K562 (cell line): ENCODE results near the gene ERCC4. TPM values are rescaled to one million over a fixed set of nuclear protein-coding genes. Genes with fewer than 3 reads are reported as not detected.

Experiments used
- BCOR ChIP-seq: fragments of 450-650 bp; IDR thresholded peaks from 2 replicates; pipeline ENCODE4 v1.6.1; 2016
- CSDE1 ChIP-seq, 2 experiments: fragments of 450-650 bp; IDR thresholded peaks; 2 replicates each; pipeline ENCODE4 v1.6.1; 2016; ENCODE audit warnings: mild to moderate bottlenecking in 1 of 2
- KDM1A ChIP-seq, 2 experiments: fragments of 450-650 bp; IDR thresholded peaks; 2 replicates each; pipeline ENCODE4 v1.6.1; 2016; ENCODE audit warnings: mild to moderate bottlenecking in 2 of 2
- MEF2A ChIP-seq: IDR thresholded peaks from 2 replicates; pipeline ENCODE4 v1.6.1; 2011; ENCODE audit warnings: low read depth, mild to moderate bottlenecking, low read length, moderate library complexity; ENCODE audit not compliant: control insufficient read depth
- TAF1 ChIP-seq: IDR thresholded peaks from 2 replicates; pipeline ENCODE4 v1.6.1; 2011; ENCODE audit warnings: mild to moderate bottlenecking, low read length, moderate library complexity; ENCODE audit not compliant: insufficient read depth, control insufficient read depth, severe bottlenecking; ENCODE audit errors: extremely low read depth
- ZBTB7A ChIP-seq: IDR thresholded peaks from 2 replicates; pipeline ENCODE4 v1.6.1; 2011; ENCODE audit warnings: low read depth, mild to moderate bottlenecking, low read length, moderate library complexity, borderline replicate concordance; ENCODE audit not compliant: control insufficient read depth
- polyA plus RNA-seq, 8 experiments: library from polyadenylated mRNA; depleted of rRNA in 4 of 8; stranded (reverse) in 5 of 8; unstranded in 3 of 8; fragments of >200 nt; fragmentation: Nextera tagmentation in 2 of 8; fragmentation: Illumina TruSeq in 1 of 8; extraction: Ambion mirVana in 2 of 8; extraction: Trizol in 1 of 8; gene quantifications; 2 replicates each; pipeline versions ENCODE4 v1.2.1 to v1.2.3, GENCODE V29; 2011 to 2014; ENCODE audit warnings: inconsistent platforms in 1 of 8, missing spikeins in 1 of 8
- total RNA-seq, 7 experiments: library from RNA; depleted of rRNA in 6 of 7; stranded (reverse); fragments of >200 nt in 6 of 7; fragmentation: Illumina TruSeq in 2 of 7; extraction: Trizol in 2 of 7; gene quantifications; 2 replicates each; pipeline versions ENCODE4 v1.2.1 to v1.2.3, GENCODE V29; 2011 to 2021; ENCODE audit warnings: low replicate concordance in 1 of 7
- TF ChIP-seq, protein P1 (sequence below): IDR thresholded peaks from 2 replicates; pipeline ENCODE4 v1.6.1; 2016; ENCODE audit warnings: missing genetic modification characterization, missing compliant biosample characterization
- TF ChIP-seq, protein P2 (sequence below): fragments of 250-450 bp; sonication (Bioruptor Pico); IDR thresholded peaks from 2 replicates; pipeline ENCODE4 v1.9.0; 2021; ENCODE audit warnings: mild to moderate bottlenecking, inconsistent platforms

The ERCC4 gene
- total and polyA plus RNA-seq, 9 of the 15 experiments (the other 6 are each of a cell fraction or from before 2014, with no cell fraction given): 3.7 to 10.5 (median 6.0) TPM

DNA sequence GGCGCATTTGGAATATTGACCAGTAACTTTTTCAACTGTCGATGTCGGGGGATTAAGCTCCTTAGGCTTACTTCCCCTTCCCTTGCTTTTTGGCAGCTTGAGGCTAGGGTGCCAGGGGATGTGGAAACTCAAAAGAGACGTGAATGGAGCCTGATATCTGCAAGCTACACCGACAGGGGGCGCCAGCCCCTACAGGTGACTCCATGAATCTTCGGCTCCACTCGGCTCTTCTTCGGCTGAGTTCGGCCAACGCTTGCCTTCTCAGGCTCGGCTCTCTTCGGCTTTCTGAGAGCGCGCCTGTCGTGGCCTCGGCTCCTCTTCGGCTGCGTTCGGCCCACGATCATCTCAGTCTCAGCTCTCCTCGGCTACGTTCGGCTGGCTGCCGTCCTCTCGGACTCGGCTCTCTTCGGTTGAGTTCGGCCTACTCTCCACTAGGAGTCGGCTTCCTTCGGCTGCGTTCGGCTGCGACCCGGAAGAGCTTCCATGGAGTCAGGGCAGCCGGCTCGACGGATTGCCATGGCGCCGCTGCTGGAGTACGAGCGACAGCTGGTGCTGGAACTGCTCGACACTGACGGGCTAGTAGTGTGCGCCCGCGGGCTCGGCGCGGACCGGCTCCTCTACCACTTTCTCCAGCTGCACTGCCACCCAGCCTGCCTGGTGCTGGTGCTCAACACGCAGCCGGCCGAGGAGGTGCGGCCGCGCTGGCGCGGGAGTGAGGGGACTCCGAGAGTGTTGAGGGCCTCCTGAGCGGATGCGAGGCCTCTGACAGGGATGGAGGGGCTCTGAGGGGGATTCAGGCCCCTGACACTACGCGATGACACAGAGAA lies at the start of gene ERCC4 (continued):
- TF ChIP-seq, protein P1, sequence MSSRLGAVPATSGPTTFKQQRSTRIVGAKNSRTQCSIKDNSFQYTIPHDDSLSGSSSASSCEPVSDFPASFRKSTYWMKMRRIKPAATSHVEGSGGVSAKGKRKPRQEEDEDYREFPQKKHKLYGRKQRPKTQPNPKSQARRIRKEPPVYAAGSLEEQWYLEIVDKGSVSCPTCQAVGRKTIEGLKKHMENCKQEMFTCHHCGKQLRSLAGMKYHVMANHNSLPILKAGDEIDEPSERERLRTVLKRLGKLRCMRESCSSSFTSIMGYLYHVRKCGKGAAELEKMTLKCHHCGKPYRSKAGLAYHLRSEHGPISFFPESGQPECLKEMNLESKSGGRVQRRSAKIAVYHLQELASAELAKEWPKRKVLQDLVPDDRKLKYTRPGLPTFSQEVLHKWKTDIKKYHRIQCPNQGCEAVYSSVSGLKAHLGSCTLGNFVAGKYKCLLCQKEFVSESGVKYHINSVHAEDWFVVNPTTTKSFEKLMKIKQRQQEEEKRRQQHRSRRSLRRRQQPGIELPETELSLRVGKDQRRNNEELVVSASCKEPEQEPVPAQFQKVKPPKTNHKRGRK (tag): no peak
- TF ChIP-seq TAF1 (peak; percentile 57), KDM1A (IDR thresholded peaks at IDR 0.05) (no peak), BCOR (no peak), ZBTB7A (no peak), MEF2A (no peak), CSDE1 (IDR thresholded peaks at IDR 0.05) (no peak)
- TF ChIP-seq, protein P2, sequence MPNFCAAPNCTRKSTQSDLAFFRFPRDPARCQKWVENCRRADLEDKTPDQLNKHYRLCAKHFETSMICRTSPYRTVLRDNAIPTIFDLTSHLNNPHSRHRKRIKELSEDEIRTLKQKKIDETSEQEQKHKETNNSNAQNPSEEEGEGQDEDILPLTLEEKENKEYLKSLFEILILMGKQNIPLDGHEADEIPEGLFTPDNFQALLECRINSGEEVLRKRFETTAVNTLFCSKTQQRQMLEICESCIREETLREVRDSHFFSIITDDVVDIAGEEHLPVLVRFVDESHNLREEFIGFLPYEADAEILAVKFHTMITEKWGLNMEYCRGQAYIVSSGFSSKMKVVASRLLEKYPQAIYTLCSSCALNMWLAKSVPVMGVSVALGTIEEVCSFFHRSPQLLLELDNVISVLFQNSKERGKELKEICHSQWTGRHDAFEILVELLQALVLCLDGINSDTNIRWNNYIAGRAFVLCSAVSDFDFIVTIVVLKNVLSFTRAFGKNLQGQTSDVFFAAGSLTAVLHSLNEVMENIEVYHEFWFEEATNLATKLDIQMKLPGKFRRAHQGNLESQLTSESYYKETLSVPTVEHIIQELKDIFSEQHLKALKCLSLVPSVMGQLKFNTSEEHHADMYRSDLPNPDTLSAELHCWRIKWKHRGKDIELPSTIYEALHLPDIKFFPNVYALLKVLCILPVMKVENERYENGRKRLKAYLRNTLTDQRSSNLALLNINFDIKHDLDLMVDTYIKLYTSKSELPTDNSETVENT (CRISPR knock-in tag): no peak
